GM18520 (cell line): ENCODE data around the gene ATP13A3.

Experiments used
- ATAC-seq: cut with Tn5 transposase; IDR thresholded peaks from one replicate; pipeline ENCODE4 v1.9.1; 2021; ENCODE audit not compliant: unreplicated experiment

The ATP13A3 gene

GRCh38 chr3:194374935-194375334 lies 111.9 kb downstream of the ATP13A3 start:
- ATAC-seq, result no peak

GRCh38 chr3:194373899-194374298 lies 112.9 kb downstream of the ATP13A3 start:
- no peak for ATAC-seq

- no peak for ATAC-seq
Observed at GRCh38 chr3:194373028-194373427, 113.8 kb downstream of the ATP13A3 start.

- no peak for ATAC-seq
Observed at GRCh38 chr3:194370753-194371152, 116.0 kb downstream of the ATP13A3 start.

- ATAC-seq, result no peak
Observed at GRCh38 chr3:194369522-194370279, 117.1 kb downstream of the ATP13A3 start, which contains the start of gene LRRC15. Gene LRRC15, minus strand, starts transcription at chr3:194369743. Its CDS starts 8,700 bp downstream, at chr3:194361043.

GRCh38 chr3:194368918-194369317 lies 117.9 kb downstream of the ATP13A3 start:
- ATAC-seq, result no peak

GRCh38 chr3:194367992-194368841 lies 118.6 kb downstream of the ATP13A3 start:
- no peak for ATAC-seq

GRCh38 chr3:194365978-194366490 lies 120.8 kb downstream of the ATP13A3 start:
- no peak for ATAC-seq

GRCh38 chr3:194365526-194365925 lies 121.3 kb downstream of the ATP13A3 start:
- ATAC-seq, result no peak

GRCh38 chr3:194364652-194365434 lies 122.0 kb downstream of the ATP13A3 start:
- ATAC-seq, result no peak

GRCh38 chr3:194364314-194364651 lies 122.5 kb downstream of the ATP13A3 start:
- no peak for ATAC-seq

GRCh38 chr3:194360568-194360967 lies 126.2 kb downstream of the ATP13A3 start:
- ATAC-seq, result no peak

- ATAC-seq, result no peak
Observed at GRCh38 chr3:194357681-194358080, 129.1 kb downstream of the ATP13A3 start.

GRCh38 chr3:194355379-194355778 lies 131.4 kb downstream of the ATP13A3 start:
- no peak for ATAC-seq

- ATAC-seq, result no peak
Observed at GRCh38 chr3:194354315-194354714, 132.5 kb downstream of the ATP13A3 start.
